WTC11 (cell line): ENCODE results near the gene AMN. TPM values are rescaled to one million over a fixed set of nuclear protein-coding genes. Genes with fewer than 3 reads are reported as not detected.

Experiments used
- ATAC-seq: fragments of 200-7000 bp; cut with Tn5 transposase; 2 replicates; pipeline ENCODE4 v1.10.0; 2021; ENCODE audit warnings: mild to moderate bottlenecking, moderate library complexity
- CTCF ChIA-PET: fragments of 300-600 bp; sonication (Branson Sonifier 250); formaldehyde crosslinking; loops from one replicate; lab custom pipeline; 2021; ENCODE audit warnings: antibody characterized with exemption; lab: Charles Lee
- POLR2A ChIA-PET: fragments of 350-600 bp; sonication (Branson Sonifier 250); formaldehyde crosslinking; loops from one replicate; lab custom pipeline; 2021; ENCODE audit warnings: antibody characterized with exemption; lab: Charles Lee
- DNase-seq: peaks from one replicate; pipeline ENCODE4 v3.0.0; 2021; ENCODE audit warnings: low spot score
- H3K27ac Mint-ChIP-seq: 2 replicates; pipeline ENCODE4 v1.8.0; 2021; ENCODE audit warnings: mixed read lengths
- H3K27me3 Mint-ChIP-seq: 2 replicates; pipeline ENCODE4 v1.8.0; 2021; ENCODE audit warnings: low read depth, mild to moderate bottlenecking, moderate library complexity, mixed read lengths
- H3K36me3 Mint-ChIP-seq: 2 replicates; pipeline ENCODE4 v1.8.0; 2021; ENCODE audit warnings: mixed read lengths
- H3K4me1 Mint-ChIP-seq: 2 replicates; pipeline ENCODE4 v1.8.0; 2022; ENCODE audit warnings: mixed read lengths
- H3K4me3 Mint-ChIP-seq: 2 replicates; pipeline ENCODE4 v1.8.0; 2021; ENCODE audit warnings: mild to moderate bottlenecking, moderate library complexity, mixed read lengths
- H3K9me3 Mint-ChIP-seq: 2 replicates; pipeline ENCODE4 v1.8.0; 2021; ENCODE audit warnings: mixed read lengths
- GTF2I ChIP-seq: fragments of 250-450 bp; sonication (Bioruptor Pico); conservative IDR thresholded peaks from 2 replicates; pipeline ENCODE4 v1.4.0; 2021; ENCODE audit warnings: mild to moderate bottlenecking
- IRF2 ChIP-seq: sonication (generic); formaldehyde crosslinking; IDR thresholded peaks from 2 replicates; pipeline ENCODE4 v1.8.0; 2022; ENCODE audit warnings: low read depth, missing genetic modification reagents, borderline replicate concordance
- JAZF1 ChIP-seq: fragments of 250-450 bp; sonication (Bioruptor Pico); IDR thresholded peaks from 2 replicates; pipeline ENCODE4 v1.9.0; 2021; ENCODE audit warnings: moderate library complexity, mild to moderate bottlenecking, inconsistent platforms
- MXD4 ChIP-seq: fragments of 250-450 bp; sonication (Bioruptor Pico); IDR thresholded peaks from 2 replicates; pipeline ENCODE4 v1.8.0; 2021; ENCODE audit warnings: mild to moderate bottlenecking, moderate library complexity, borderline replicate concordance
- NR2C2 ChIP-seq: sonication (generic); formaldehyde crosslinking; IDR thresholded peaks from 2 replicates; pipeline ENCODE4 v1.8.0; 2022; ENCODE audit warnings: mild to moderate bottlenecking, missing genetic modification reagents
- RELA ChIP-seq: sonication (generic); formaldehyde crosslinking; IDR thresholded peaks from 2 replicates; pipeline ENCODE4 v1.8.1; 2022; ENCODE audit warnings: missing genetic modification reagents, mild to moderate bottlenecking, borderline replicate concordance
- SP1 ChIP-seq: sonication (generic); formaldehyde crosslinking; conservative IDR thresholded peaks from 2 replicates; pipeline ENCODE4 v1.8.1; 2022; ENCODE audit warnings: missing genetic modification reagents
- ZNF138 ChIP-seq: sonication (generic); formaldehyde crosslinking; conservative IDR thresholded peaks from 2 replicates; pipeline ENCODE4 v1.8.1; 2022; ENCODE audit warnings: mild to moderate bottlenecking, moderate library complexity, missing genetic modification reagents
- ZNF416 ChIP-seq: fragments of 250-450 bp; sonication (Bioruptor Pico); IDR thresholded peaks from 2 replicates; pipeline ENCODE4 v1.9.0; 2021; ENCODE audit warnings: mild to moderate bottlenecking, inconsistent platforms
- ZNF423 ChIP-seq: fragments of 250-450 bp; sonication (Bioruptor Pico); IDR thresholded peaks from 2 replicates; pipeline ENCODE4 v2.1.2; 2022; ENCODE audit warnings: mild to moderate bottlenecking, moderate library complexity
- total RNA-seq: library from RNA; stranded (reverse); gene quantifications from 3 replicates; pipeline ENCODE4 v1.2.3, GENCODE V29; 2021
- TF ChIP-seq, protein P1 (sequence below): sonication (generic); formaldehyde crosslinking; IDR thresholded peaks from 2 replicates; pipeline ENCODE4 v1.8.1; 2023; ENCODE audit warnings: mild to moderate bottlenecking, missing genetic modification reagents, borderline replicate concordance
- TF ChIP-seq, protein P2 (sequence below): sonication (generic); formaldehyde crosslinking; IDR thresholded peaks from 2 replicates; pipeline ENCODE4 v1.8.0; 2022; ENCODE audit warnings: mild to moderate bottlenecking, missing genetic modification reagents
- TF ChIP-seq, protein P3 (sequence below): fragments of 250-450 bp; sonication (Bioruptor Pico); IDR thresholded peaks from 2 replicates; pipeline ENCODE4 v1.8.0; 2021; ENCODE audit warnings: mild to moderate bottlenecking
- TF ChIP-seq, protein P4 (sequence below): sonication (generic); formaldehyde crosslinking; IDR thresholded peaks from 2 replicates; pipeline ENCODE4 v1.8.0; 2023; ENCODE audit warnings: mild to moderate bottlenecking, missing genetic modification reagents
- TF ChIP-seq, protein P5 (sequence below): sonication (generic); formaldehyde crosslinking; IDR thresholded peaks from 2 replicates; pipeline ENCODE4 v1.8.0; 2023; ENCODE audit warnings: missing genetic modification reagents
- TF ChIP-seq, protein P6 (sequence below): fragments of 250-450 bp; sonication (Bioruptor Pico); IDR thresholded peaks from 2 replicates; pipeline ENCODE4 v2.1.2; 2022; ENCODE audit warnings: mild to moderate bottlenecking, moderate library complexity
- TF ChIP-seq, protein P7 (sequence below): sonication (generic); formaldehyde crosslinking; IDR thresholded peaks from 2 replicates; pipeline ENCODE4 v1.8.0; 2023; ENCODE audit warnings: missing genetic modification reagents, mild to moderate bottlenecking, borderline replicate concordance
- TF ChIP-seq, protein P8 (sequence below): fragments of 250-450 bp; sonication (Bioruptor Pico); IDR thresholded peaks from 2 replicates; pipeline ENCODE4 v1.9.0; 2021; ENCODE audit warnings: mild to moderate bottlenecking

Gene AMN
- total RNA-seq, 1 experiment from 2014 or later: 2.8 TPM

DNA sequence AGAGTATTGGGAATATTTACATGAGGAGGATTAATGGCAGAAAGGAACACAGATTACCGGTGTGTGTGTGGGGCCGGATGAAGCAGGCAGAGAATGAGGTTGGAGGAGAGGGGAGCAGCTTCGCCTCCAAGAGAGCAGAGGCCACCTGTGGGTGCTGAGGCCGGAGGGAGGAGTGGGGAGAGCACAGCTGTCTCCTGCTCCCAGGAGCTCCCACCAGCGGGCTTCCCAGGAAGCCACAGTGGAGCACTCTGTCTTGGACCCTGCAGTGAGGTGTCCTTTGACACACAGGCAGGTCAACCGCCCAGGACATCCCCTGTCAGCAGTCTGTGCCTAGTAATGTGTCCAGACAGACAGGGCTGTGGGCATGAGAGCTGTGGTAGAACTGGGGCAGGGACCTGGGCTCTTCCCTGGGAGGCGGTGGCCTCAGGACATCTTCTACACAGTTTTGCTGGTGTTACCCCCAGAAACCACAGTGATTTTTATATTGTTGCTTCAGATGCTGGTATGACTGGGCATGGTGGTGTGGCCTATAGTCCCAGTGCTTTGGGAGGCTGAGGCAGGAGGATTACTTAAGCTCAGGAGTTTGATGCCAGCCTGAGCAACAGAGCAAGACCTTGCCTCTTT, 18.5 kb upstream of the AMN start (continued):
- TF ChIP-seq, protein P1, sequence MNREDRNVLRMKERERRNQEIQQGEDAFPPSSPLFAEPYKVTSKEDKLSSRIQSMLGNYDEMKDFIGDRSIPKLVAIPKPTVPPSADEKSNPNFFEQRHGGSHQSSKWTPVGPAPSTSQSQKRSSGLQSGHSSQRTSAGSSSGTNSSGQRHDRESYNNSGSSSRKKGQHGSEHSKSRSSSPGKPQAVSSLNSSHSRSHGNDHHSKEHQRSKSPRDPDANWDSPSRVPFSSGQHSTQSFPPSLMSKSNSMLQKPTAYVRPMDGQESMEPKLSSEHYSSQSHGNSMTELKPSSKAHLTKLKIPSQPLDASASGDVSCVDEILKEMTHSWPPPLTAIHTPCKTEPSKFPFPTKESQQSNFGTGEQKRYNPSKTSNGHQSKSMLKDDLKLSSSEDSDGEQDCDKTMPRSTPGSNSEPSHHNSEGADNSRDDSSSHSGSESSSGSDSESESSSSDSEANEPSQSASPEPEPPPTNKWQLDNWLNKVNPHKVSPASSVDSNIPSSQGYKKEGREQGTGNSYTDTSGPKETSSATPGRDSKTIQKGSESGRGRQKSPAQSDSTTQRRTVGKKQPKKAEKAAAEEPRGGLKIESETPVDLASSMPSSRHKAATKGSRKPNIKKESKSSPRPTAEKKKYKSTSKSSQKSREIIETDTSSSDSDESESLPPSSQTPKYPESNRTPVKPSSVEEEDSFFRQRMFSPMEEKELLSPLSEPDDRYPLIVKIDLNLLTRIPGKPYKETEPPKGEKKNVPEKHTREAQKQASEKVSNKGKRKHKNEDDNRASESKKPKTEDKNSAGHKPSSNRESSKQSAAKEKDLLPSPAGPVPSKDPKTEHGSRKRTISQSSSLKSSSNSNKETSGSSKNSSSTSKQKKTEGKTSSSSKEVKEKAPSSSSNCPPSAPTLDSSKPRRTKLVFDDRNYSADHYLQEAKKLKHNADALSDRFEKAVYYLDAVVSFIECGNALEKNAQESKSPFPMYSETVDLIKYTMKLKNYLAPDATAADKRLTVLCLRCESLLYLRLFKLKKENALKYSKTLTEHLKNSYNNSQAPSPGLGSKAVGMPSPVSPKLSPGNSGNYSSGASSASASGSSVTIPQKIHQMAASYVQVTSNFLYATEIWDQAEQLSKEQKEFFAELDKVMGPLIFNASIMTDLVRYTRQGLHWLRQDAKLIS (CRISPR knock-in tag): no peak
- TF ChIP-seq, protein P2, sequence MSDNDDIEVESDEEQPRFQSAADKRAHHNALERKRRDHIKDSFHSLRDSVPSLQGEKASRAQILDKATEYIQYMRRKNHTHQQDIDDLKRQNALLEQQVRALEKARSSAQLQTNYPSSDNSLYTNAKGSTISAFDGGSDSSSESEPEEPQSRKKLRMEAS (CRISPR knock-in tag): no peak
- TF ChIP-seq IRF2 (CRISPR knock-in tag) (no peak), SP1 (no peak)
- TF ChIP-seq, protein P3, sequence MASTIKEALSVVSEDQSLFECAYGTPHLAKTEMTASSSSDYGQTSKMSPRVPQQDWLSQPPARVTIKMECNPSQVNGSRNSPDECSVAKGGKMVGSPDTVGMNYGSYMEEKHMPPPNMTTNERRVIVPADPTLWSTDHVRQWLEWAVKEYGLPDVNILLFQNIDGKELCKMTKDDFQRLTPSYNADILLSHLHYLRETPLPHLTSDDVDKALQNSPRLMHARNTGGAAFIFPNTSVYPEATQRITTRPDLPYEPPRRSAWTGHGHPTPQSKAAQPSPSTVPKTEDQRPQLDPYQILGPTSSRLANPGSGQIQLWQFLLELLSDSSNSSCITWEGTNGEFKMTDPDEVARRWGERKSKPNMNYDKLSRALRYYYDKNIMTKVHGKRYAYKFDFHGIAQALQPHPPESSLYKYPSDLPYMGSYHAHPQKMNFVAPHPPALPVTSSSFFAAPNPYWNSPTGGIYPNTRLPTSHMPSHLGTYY (CRISPR knock-in tag): no peak
- TF ChIP-seq, all 79 proteins: peak for 0

DNA sequence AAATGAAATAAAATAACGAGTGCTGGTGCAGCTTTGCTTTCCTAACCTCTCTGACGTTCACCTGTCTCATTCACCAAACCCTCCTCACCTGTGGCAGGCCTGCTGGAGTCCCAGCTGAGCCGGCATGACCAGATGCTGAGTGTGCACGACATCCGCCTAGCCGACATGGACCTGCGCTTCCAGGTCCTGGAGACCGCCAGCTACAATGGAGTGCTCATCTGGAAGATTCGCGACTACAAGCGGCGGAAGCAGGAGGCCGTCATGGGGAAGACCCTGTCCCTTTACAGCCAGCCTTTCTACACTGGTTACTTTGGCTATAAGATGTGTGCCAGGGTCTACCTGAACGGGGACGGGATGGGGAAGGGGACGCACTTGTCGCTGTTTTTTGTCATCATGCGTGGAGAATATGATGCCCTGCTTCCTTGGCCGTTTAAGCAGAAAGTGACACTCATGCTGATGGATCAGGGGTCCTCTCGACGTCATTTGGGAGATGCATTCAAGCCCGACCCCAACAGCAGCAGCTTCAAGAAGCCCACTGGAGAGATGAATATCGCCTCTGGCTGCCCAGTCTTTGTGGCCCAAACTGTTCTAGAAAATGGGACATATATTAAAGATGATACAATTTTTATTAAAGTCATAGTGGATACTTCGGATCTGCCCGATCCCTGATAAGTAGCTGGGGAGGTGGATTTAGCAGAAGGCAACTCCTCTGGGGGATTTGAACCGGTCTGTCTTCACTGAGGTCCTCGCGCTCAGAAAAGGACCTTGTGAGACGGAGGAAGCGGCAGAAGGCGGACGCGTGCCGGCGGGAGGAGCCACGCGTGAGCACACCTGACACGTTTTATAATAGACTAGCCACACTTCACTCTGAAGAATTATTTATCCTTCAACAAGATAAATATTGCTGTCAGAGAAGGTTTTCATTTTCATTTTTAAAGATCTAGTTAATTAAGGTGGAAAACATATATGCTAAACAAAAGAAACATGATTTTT, 17.1 kb upstream of the AMN start:
- H3K4me1 Mint-ChIP-seq: no peaks in the 10 kb centered on the region
- H3K27ac Mint-ChIP-seq: no peak overlapping the region
- ChIA-PET CTCF (interaction anchor here (1.2 kb wide), 1 partner anchor 12 kb away, joined by 4 read pairs; no protein-coding TSS in a partner anchor), POLR2A (no interaction called here)
- H3K27me3 Mint-ChIP-seq: no peaks in the 10 kb centered on the region
- ATAC-seq (no peak), DNase-seq (no peak)
- peaks cover 28% of the 10 kb centered on the region for H3K36me3 Mint-ChIP-seq
- no peak overlapping the region for H3K4me3 Mint-ChIP-seq
- H3K9me3 Mint-ChIP-seq: peaks cover 24% of the 10 kb centered on the region
- no peak for TF ChIP-seq ZNF138
- TF ChIP-seq, protein P4, sequence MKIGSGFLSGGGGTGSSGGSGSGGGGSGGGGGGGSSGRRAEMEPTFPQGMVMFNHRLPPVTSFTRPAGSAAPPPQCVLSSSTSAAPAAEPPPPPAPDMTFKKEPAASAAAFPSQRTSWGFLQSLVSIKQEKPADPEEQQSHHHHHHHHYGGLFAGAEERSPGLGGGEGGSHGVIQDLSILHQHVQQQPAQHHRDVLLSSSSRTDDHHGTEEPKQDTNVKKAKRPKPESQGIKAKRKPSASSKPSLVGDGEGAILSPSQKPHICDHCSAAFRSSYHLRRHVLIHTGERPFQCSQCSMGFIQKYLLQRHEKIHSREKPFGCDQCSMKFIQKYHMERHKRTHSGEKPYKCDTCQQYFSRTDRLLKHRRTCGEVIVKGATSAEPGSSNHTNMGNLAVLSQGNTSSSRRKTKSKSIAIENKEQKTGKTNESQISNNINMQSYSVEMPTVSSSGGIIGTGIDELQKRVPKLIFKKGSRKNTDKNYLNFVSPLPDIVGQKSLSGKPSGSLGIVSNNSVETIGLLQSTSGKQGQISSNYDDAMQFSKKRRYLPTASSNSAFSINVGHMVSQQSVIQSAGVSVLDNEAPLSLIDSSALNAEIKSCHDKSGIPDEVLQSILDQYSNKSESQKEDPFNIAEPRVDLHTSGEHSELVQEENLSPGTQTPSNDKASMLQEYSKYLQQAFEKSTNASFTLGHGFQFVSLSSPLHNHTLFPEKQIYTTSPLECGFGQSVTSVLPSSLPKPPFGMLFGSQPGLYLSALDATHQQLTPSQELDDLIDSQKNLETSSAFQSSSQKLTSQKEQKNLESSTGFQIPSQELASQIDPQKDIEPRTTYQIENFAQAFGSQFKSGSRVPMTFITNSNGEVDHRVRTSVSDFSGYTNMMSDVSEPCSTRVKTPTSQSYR: no peak
- TF ChIP-seq SP1: no peak
- no peak for TF ChIP-seq NR2C2 (CRISPR knock-in tag)
- TF ChIP-seq, protein P5, sequence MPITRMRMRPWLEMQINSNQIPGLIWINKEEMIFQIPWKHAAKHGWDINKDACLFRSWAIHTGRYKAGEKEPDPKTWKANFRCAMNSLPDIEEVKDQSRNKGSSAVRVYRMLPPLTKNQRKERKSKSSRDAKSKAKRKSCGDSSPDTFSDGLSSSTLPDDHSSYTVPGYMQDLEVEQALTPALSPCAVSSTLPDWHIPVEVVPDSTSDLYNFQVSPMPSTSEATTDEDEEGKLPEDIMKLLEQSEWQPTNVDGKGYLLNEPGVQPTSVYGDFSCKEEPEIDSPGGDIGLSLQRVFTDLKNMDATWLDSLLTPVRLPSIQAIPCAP (CRISPR knock-in tag): no peak
- no peak for TF ChIP-seq RELA
- no peak for TF ChIP-seq MXD4
- TF ChIP-seq ZNF416 (CRISPR knock-in tag): no peak
- no peak for TF ChIP-seq ZNF423 (CRISPR knock-in tag)
- TF ChIP-seq, protein P6, sequence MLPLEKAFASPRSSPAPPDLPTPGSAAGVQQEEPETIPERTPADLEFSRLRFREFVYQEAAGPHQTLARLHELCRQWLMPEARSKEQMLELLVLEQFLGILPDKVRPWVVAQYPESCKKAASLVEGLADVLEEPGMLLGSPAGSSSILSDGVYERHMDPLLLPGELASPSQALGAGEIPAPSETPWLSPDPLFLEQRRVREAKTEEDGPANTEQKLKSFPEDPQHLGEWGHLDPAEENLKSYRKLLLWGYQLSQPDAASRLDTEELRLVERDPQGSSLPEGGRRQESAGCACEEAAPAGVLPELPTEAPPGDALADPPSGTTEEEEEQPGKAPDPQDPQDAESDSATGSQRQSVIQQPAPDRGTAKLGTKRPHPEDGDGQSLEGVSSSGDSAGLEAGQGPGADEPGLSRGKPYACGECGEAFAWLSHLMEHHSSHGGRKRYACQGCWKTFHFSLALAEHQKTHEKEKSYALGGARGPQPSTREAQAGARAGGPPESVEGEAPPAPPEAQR: no peak
- no peak for TF ChIP-seq GTF2I (CRISPR knock-in tag)
- TF ChIP-seq, protein P7, sequence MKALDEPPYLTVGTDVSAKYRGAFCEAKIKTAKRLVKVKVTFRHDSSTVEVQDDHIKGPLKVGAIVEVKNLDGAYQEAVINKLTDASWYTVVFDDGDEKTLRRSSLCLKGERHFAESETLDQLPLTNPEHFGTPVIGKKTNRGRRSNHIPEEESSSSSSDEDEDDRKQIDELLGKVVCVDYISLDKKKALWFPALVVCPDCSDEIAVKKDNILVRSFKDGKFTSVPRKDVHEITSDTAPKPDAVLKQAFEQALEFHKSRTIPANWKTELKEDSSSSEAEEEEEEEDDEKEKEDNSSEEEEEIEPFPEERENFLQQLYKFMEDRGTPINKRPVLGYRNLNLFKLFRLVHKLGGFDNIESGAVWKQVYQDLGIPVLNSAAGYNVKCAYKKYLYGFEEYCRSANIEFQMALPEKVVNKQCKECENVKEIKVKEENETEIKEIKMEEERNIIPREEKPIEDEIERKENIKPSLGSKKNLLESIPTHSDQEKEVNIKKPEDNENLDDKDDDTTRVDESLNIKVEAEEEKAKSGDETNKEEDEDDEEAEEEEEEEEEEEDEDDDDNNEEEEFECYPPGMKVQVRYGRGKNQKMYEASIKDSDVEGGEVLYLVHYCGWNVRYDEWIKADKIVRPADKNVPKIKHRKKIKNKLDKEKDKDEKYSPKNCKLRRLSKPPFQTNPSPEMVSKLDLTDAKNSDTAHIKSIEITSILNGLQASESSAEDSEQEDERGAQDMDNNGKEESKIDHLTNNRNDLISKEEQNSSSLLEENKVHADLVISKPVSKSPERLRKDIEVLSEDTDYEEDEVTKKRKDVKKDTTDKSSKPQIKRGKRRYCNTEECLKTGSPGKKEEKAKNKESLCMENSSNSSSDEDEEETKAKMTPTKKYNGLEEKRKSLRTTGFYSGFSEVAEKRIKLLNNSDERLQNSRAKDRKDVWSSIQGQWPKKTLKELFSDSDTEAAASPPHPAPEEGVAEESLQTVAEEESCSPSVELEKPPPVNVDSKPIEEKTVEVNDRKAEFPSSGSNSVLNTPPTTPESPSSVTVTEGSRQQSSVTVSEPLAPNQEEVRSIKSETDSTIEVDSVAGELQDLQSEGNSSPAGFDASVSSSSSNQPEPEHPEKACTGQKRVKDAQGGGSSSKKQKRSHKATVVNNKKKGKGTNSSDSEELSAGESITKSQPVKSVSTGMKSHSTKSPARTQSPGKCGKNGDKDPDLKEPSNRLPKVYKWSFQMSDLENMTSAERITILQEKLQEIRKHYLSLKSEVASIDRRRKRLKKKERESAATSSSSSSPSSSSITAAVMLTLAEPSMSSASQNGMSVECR (CRISPR knock-in tag): no peak
- TF ChIP-seq JAZF1: no peak
- TF ChIP-seq, protein P8, sequence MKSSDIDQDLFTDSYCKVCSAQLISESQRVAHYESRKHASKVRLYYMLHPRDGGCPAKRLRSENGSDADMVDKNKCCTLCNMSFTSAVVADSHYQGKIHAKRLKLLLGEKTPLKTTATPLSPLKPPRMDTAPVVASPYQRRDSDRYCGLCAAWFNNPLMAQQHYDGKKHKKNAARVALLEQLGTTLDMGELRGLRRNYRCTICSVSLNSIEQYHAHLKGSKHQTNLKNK (CRISPR knock-in tag): no peak
